ENCODE data around the gene GON4L.
"Not testable (repeated sequence)": the region's sequence is repeated elsewhere in the genome, so short reads cannot be mapped to it uniquely, and the experiment has no call there.

Gene GON4L

GRCh38 chr1:155856975-155857930 is at the start of gene GON4L:
GON4L (minus strand) TSS chr1:155857214; CDS start chr1:155853780, 3,434 bp downstream.
- peak; percentile 42 to 92 (median 80) for DNase-seq

GRCh38 chr1:155904261-155904660 is 47.2 kb upstream of the GON4L start:
- DNase-seq, result no peak

GRCh38 chr1:155900161-155900560 is 43.1 kb upstream of the GON4L start:
- no peak for DNase-seq

DNA sequence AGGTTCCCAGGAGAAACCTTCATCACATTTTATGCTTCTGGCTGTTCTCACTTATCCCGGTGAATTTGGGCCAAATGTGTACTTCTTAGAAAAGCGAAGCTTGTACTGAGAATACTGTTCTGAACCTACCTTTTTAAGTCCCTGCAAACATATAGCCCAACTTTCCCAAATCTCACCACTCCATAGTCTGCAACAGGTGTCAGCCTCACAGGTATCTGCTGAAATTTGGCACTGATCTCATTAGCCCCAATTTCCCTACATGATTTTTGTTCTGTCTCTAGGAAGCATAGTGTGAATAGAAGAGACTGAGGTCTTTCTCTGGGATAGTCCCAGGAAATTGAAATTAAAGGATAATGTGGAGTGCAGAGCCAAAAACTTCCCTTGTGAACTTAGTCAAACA is 42.7 kb upstream of the GON4L start:
- no peak for DNase-seq

GRCh38 chr1:155898888-155899287 is 41.9 kb upstream of the GON4L start:
- no peak for DNase-seq

DNA sequence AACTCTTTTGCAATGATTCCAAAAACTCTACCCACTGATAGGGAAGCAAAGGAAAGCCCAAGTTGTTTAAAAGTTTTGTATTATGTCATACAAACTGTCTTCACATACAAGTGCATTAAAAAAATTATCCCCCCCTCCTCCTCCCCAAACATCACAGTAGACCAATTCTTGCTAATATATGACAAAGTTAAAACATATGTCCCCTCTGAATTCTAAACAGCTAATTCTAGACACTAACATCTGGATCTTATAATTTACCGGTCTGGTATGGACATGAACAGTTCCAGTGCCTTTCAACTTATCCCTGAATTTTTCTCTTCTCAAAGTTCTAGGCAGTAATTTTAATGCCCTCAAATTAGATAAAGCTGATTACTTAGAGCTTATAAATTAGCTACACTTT is 40.7 kb upstream of the GON4L start:
- no peak for DNase-seq

GRCh38 chr1:155896476-155896875 is 39.5 kb upstream of the GON4L start:
- DNase-seq, result not testable (repeated sequence)

- DNase-seq, result not testable (repeated sequence)
Observed at GRCh38 chr1:155895617-155896016, 38.6 kb upstream of the GON4L start.

DNA sequence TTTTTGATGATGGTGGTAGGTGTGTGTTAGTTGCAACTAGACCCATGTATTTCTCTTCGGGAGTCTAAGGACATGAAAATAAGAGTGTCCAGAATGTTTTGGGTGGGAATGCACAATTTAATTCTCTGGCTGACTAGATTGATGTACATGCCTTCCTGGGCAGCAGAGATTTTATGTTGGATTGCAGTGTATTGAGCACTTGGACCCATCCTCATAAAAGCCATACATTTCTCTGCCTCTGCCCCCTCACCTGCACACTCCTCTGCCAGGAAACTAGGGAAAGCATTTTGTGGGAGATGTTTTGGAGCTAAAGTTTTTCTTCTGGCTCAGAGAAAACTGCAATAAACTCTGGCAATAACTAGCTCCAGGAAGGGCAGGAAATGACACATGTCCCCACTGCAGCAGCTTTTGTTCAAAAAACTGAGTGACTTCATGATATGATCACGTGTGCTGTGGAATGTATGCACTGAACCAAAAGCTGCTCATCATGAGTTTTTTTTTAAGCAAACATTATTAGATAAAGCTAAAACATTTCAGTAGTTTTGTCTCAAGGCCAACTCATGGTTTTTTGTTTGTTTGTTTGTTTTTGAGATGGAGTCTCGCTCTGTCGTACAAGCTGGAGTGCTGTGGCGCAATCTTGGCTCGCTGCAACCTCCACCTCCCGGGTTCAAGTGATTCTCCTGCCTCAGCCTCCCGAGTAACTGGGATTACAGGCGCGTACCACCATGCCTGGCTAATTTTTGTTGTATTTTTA is 36.6 kb upstream of the GON4L start:
- peak in 1 of 51 donors; percentile 25 for DNase-seq

- DNase-seq, result no peak
Observed at GRCh38 chr1:155892796-155893195, 35.8 kb upstream of the GON4L start.

- DNase-seq, result no peak
Observed at GRCh38 chr1:155890251-155890650, 33.2 kb upstream of the GON4L start.

- no peak for DNase-seq
Observed at GRCh38 chr1:155889566-155889965, 32.6 kb upstream of the GON4L start.

- DNase-seq, result no peak
Observed at GRCh38 chr1:155888481-155888880, 31.5 kb upstream of the GON4L start.

DNA sequence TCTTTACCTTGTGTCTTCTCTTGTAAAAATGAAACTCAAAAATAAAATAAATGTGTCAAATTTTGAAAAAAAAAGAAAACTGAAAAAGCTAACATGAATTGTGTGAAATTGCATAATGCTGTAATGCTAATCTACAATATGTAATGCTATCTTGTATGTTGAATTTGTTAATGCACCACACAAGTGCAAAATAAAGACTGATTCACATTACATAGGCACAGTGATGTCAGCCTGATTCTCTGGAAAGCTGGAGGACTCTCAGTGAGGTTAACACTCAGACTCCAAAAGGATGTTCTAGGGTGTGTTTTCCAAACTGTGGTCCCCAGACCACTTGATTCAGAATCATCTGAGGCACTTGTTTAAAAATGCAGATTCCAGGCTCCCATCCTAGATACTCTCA is 28.0 kb upstream of the GON4L start:
- DNase-seq, result no peak

DNA sequence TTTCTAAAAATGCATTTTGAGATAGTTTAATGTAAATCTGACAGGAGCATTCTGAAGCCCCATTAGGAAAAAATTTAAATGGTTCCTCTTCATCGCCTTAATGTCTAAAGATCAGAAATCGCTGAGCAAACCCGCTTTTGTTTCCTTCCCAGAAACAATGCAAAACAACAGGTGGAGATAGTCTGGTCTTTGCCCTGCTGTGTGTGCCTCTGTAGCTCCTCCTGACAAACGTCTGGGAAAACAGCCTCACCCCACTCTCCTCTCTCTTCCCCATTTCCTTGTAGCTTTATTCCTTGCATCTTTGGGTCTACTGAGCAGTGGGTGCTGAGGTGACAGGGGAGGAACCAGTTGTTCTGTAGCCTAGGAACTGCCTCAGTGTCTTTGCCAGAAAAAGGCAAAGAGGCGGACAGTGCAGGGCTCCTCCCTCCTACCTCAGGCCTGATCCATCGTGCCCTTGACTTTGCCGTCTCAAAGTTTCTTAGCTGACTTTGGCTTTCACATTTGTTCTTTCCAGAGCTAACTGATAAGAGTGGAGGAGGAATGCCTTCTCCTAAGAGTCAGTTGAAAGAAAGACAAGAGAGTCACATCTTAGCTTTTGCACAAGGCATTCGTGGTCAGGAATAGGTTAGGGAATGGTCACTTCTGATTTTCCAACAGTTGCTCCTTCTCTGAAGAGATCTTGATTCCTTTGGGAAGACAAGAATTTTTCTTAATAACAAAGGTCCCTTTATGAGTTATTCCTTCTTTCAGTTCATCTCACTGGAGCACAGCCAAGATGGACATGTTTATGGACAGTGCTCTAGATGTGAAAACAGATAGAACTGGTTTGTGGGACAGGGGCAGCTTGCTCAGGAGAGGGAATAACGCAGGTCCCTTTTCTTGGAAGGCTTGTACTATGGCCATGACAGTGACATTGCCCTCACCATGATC is 27.3 kb upstream of the GON4L start:
- no peak for DNase-seq

GRCh38 chr1:155882766-155883165 is 25.8 kb upstream of the GON4L start:
- no peak for DNase-seq

DNA sequence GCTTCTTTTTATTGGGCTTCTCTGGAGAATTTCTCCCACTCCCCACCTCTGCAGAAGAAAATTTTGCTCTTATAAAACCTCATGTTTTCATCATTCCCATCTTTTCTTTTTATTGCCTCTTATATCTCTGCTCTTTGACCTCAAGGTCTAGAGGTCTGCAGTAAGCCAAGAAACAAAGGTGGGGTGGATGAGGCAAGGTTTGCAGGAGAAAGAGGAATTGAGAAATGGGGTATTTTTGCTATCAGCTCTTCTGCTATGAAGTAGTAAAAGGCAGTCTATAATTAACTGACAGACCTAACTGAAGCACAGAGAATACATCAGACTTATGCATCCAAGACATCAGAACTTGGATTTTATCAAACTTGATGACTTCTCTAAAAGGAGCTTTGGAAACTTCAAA is 25.2 kb upstream of the GON4L start:
- no peak for DNase-seq

GRCh38 chr1:155880950-155881349 is 23.9 kb upstream of the GON4L start:
- DNase-seq, result no peak

DNA sequence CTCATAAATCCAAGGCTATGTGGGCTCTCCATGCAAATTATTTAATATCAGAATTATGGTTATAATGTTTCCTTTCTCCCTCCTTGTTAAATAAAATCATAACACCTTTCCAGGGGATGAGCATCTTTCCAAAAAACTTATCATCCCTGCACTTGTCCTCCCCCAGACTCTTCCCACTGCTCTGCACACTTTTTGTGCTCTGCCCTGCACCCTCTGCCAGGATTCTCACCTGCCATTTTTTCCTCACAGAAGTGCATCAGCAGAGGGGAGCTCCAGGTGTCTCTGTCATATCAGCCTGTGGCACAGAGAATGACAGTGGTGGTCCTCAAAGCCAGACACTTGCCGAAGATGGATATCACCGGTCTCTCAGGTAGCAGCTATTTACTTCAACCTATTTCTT is 23.2 kb upstream of the GON4L start:
- no peak for DNase-seq

- DNase-seq, result no peak
Observed at GRCh38 chr1:155877945-155878344, 20.9 kb upstream of the GON4L start.

DNA sequence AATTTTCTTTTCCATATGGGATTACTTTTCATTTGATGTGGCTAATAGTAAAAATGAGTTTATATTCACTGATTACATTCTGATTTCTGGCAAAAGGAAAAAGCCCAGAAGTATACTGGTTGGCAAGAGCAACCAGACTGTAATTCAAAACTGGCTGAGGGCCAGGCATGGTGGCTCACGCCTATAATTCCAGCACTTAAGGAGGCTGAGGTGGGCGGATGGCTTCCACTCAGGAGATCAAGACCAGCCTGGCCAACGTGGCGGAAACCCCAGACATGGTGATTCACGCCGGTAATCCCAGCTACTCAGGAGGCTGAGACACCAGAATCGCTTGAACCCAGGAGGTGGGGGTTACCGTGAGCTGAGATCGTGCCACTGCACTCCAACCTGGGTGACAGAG is 16.8 kb upstream of the GON4L start:
- peak in 3 of 51 donors; percentile 12 to 13 (median 13) for DNase-seq
